ENCODE measurements around the gene CPNE4.

The CPNE4 gene

DNA sequence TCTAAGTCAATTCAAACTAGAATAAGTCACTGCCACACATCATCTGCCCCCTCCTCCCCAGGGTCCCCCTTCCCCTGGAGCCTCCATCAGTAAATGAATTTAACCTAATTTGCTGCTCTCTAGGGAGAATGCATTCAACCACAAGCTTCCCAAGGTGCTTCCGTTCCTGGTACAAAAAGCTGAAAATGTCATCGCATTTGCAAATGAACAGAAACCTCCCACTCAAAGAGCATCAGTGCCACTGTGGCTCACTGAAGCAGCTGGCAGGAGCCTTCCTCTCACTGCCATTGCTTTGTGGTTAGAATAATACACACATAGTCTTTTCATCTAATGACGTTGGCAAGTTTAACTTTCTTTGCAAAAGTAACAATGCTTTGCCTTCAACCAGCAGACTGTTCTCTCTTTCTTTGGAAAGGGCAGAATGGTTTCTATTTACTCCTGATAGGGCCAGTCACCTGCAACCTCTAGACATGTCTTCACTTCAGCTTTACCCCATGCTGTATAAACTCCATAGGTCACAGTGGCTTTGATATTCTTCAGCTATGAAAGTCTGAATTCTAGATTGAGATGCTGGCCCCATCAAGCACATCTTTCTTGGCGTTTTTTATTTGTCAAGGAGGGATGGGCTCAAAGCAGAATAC is 238.1 kb downstream of the CPNE4 start:
- DNase-seq (ENCODE audit: low read depth), result no peak

DNA sequence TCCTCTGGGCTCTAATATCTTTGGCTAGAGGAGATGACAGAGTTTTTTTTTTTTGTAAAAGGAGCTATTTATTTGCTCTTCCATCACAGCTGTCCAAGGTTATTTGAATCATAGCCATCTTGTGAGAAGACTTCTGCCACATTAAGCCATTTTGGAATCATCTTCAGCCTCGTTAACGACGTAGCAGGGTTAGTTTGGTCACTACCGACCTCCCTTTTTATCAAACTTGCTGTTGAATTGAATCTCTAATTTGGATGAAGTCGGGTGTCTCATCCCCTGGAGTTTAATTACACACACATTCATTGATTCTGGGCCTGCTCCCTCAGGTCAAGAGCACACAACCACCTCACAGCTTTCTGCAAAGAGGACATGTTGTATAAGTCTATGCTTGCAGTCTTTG is 238.7 kb downstream of the CPNE4 start:
- no peak for DNase-seq (ENCODE audit: low read depth)

DNA sequence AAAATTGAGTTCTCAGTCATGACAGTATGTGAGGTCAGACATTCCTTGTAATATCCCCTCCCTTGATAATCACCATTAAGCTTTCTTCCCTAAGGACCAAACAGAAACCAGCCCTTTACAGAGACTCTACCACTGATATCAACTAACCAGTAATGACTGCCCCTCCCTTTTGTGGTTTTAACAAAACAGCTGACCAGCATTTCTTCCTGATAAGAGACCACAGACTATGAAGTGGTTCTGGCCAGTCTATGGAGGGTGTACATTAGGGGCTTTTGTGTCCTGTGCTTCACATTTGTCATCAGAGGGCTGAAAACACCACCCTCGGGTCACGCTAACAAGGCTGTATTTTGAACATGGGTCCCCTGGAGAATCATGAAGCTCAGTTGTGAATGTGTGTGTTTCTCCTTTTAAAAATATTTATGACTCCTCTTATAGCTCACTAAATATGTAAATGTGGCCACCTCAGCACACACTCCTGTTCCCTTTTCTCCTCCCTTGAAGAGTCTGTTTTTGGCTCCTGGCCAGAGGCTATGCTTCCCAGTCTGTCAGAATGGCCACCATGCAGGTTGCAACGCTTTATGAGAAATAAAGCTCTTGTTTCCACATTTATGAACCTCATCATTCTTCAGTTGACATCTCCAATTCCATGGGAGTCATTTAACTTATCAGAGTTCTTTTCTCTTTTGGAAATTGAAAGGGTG is 239.3 kb downstream of the CPNE4 start:
- DNase-seq (ENCODE audit: low read depth), result no peak

DNA sequence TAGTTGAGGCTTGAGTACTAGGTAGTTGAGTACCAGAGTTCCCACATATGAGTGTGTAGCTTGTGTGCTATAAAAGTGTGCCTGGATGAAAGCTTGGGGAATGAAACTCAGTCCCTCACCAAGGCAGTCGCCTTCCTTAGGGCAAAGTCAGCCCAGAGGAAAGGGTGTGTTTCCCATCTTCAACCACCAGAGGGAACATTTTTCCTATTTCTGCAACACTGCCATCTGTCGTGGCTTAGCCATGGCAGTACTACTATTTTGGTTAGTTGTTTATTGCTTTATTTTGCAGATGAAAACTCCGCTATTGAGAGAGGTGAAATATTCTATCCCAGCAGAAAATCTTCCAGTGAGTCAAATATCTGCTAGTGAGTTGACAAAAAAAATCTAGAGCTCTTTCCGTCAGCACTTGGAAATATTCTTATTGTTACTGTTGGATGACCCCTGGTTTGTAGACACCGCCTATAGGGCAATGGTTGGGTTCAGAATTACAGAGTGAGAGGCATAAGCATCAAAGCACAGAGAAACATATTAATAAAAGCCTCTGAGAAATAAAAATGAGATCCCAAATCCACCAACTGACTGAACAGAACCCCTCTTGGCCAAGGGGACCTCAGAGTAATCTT is 239.9 kb downstream of the CPNE4 start:
- DNase-seq (ENCODE audit: low read depth), result no peak

DNA sequence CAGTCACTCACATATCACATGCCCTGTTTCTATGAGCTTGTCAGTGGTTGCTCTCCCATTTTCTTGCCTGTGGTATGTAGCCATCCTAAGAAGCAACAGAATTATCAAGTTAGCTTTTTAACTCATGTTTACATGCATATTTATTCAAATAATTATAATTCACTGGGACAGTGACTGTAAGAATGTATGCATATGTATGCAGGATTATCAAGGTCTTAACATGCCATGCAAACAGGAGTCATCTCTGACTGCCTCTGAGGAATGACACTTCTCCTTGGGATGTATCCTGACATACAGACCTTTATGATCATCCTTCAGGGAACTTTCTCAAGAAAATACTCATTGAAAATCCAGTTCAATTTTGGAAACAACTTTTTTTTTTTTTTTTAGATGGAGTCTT is 240.9 kb downstream of the CPNE4 start:
- DNase-seq (ENCODE audit: low read depth), result no peak

DNA sequence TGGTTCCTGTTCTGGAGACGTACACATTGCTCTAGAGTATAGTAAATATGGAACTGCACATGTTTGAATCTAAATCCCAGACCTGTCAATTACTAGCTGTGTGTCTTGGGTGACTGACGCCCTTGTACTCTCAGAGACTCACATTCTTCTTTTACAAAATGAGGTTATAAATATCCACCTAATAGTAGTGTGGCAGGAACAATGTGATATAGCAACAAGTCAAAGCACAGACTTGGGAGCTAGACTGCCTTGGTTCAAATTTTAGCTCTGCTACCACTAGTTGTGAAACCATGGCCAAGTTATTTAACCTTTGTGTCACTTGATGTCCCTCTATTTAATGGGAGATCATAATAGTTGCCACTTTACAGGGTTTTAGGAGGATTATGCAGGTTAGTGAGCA is 245.6 kb downstream of the CPNE4 start:
- DNase-seq (ENCODE audit: low read depth), result no peak

DNA sequence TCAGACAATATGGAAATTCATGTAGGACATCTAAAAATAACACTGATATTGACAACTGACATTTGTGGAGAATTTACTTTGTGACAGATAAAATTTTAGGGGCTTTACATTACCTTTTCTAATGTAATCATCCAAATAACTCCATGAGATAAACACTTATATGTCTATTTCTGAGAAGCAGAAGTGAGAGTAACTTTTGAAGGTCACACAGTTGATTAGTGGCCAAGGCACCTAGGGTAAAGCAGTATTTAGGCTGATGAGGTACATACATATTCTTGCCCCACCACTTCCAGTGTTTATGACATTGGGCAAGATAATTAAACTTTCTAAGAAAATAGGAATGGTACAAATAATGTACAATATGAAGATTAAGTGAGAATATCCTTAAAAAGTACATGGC is 248.4 kb downstream of the CPNE4 start:
- DNase-seq (ENCODE audit: low read depth), result no peak

DNA sequence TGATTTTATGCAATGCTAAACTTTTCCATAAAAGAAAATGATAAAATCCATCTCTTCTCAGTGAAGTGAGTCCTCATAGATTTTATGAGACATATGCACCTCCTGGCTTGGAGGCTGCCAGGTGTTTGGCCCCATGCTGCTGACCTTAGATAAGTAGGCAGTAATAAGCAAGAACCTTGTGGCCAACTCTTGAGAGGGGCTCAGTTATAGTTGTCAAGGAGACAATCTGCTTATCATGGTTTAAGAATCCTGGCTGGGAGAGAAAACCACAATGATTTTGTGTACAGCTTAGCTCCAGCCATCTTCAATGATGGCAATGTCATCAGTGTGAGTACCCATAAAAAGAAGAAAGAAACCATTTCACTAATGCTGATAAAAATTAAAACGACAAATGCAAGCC is 252.1 kb downstream of the CPNE4 start:
- DNase-seq (ENCODE audit: low read depth), result no peak

DNA sequence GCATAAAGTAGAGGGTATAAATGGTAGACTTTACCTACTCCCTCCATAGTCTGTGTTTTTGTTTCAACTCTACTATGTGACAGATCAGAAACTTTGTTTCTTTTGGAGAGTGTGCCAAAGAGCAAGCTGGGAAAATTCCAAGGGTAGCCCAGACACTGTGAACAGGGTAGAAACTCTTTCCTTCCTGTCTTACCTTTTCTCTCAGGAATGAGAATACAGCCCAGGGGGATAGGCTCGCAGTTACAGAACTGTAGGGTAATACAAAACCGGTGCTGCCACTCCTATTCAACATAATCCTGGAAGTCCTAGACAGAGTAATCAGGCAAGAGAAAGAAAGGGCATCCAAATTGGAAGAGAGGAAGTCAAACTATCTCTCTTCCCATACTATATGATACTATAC is 256.3 kb downstream of the CPNE4 start:
- DNase-seq (ENCODE audit: low read depth), result no peak

DNA sequence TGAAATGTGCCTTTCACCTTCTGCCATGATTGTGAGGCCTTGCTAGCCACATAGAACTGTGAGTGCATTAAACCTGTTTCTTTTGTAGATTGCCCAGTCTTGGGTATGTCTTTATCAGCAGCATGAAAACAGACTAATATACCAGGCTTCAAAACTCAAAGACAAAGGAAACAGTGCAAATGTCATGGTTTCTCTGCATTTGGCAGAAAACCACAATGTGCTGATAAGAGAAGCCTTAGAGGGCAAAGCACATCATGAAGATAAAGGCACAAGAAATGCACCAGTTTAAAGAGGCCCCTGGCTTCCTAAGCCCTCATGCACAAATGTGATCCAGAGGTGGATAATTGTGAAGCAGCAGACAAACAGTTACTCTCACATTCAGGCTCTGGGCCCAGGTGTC is 259.2 kb downstream of the CPNE4 start:
- DNase-seq (ENCODE audit: low read depth), result no peak

DNA sequence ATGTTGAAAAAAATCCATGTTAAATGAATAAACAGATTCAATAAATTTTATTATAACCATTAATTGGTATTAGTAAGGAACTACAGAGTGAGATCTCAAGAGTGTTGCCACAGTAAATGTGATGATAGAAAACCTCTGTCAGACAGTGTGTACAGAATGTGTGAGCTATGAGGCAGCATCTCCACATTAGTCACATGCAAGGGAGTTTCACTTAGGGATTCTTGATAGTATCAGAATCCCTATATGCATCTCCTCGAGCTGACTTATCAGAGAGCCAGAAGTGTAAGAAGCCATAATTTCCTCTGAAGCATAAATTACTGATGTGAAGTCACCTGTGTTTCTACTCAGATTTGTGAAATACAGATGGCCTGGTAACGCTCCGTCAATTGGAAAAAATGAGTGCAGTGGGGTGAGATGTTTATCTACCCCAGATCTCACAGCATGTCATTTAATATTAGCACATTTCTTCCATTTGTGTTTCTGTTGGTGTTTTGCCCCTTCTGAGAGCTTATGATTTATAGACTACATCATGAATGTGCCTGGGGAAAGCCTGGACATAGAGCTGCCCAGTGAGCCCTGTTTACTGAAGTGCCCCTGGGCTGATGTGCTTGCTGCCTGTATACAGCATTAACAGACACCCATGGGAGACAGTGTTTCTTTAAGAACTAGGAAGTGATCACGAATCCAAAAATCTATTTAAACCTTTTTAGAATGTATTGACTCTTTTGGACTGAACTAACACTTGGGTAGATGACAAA is 262.4 kb downstream of the CPNE4 start:
- no peak for DNase-seq (ENCODE audit: low read depth)

DNA sequence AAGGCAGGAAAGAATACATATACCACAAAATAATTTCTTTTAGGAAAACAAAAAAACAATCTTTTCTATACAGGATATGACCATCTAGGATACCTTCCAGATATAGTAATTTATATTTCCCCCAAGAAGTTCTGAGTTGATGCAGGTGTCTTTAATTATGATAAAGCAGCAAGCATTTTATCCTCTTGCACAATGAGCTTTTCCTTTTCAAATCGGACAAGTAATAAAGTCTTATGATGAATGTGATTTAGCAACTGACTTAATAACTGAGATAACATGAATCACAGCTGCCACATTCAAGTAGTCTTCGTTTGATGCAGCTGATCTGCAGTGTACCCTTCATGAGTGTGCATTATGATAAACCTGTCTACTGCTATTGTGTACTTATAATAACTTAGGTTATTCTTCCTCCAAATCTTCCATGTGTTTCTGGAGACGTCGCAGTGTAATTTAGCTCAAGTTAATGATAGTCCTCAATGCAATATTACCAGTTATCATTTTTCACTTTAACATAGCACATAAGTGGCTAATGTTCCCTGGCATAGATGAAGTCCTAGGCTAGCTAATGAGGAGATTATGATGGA is 271.7 kb downstream of the CPNE4 start:
- no peak for DNase-seq (ENCODE audit: low read depth)

DNA sequence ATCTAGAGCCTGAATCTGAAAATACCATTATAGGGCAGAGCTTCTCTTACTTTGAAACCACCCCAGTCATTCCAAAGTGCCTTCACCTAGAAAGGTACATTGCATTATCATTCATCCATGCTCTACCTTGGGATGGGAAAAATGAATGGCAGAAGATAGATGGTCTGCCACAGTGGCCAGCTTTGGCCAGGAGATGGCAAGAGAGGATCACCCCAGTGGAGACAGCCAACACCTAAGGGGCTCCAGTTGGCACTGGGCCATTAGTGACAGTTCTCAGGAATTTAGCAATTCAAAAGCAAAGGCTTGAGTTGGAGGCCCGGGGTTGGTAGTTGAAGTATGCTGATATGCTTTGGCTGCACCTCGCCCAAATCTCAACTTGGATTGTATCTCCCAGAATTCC is 278.4 kb downstream of the CPNE4 start:
- DNase-seq (ENCODE audit: low read depth), result no peak

DNA sequence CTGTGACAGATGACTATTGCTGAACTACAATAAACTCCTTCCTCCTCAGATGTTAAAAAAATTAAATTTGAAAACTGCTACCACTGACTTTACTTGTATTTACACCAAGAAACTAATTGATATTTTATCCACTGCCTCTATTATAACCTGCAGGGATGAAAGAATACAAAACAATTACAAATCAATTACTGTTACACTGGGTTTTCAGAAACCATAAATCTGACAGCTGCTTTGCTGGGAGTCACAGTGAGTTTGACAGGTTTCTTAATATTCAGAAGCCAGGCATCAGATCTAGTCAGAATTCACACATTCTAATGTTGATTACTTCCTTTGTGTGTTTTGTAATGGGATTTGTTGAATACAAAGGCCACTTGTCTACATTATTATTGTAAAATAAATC is 279.4 kb downstream of the CPNE4 start:
- DNase-seq (ENCODE audit: low read depth), result no peak

DNA sequence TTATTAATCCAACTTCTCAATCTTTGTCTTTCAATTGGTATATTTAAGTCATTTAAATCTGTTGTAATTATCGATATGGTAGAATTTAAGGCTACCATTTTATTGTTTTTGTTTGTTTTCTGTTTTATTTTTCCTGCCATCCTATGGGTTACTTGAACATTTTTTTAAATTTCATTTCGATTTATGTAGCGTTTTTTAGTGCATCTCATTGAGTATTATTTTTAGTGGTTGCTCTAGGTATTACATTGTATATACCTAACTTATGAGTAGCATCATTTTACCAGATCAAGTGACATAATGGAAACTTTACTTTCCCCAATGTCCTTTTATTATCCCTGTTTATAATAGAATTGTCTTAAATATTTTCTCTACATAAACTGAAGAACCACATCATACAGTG is 284.6 kb downstream of the CPNE4 start:
- no peak for DNase-seq (ENCODE audit: low read depth)

DNA sequence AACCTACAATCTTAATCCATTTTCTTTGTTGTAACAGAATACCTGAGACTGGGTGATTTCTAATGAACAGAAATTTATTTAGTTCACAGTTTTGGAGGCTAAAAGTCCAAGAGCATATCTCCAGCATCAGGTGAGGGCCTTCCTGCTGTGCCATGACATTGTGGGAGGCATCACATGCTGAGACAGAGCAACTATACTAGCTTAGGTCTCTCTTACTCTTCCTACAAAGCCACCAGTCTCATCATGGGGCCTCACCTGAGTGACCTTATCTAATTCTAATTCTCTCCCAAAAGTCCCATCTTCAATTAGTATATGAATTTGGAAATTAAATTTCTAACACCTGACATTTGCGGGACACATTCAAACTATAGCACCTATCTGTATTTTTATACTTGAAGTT is 285.0 kb downstream of the CPNE4 start:
- no peak for DNase-seq (ENCODE audit: low read depth)

DNA sequence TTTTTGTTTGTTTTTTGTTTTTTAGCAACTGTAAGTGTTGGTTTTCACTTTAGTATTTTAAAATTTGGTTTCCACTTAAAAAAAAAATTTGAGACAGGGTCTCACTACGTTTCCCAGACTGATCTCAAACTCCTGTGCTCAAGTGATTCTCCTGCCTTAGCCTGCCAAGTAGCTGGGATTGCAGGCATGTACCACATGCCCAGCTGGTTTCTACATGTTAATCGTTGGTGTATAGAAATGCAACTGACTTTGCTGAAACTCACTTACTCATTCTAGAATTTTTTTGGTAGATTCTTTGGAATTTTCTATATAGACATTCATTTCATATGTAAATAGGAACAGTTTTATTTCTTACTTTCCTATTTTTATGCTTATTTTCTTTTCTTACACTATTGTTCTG is 287.3 kb downstream of the CPNE4 start:
- no peak for DNase-seq (ENCODE audit: low read depth)

DNA sequence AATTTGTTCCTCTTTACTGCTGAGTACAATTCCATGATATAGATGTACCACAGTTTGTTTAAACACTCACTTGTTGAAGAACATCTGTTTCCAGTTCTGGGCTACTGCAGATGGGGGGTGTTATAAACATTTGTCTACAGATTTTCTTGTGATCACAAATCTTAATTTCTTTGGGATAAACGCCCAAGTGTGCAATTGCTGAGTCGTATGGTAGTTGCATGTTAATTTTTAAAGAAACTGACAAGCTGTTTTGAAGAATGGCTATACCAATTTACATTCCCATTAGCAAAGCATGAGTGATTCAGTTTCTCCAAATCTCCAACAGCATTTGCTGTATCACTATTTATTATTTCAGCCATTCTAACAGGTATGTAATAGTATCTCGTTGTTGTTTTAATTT is 290.0 kb downstream of the CPNE4 start:
- no peak for DNase-seq (ENCODE audit: low read depth)

DNA sequence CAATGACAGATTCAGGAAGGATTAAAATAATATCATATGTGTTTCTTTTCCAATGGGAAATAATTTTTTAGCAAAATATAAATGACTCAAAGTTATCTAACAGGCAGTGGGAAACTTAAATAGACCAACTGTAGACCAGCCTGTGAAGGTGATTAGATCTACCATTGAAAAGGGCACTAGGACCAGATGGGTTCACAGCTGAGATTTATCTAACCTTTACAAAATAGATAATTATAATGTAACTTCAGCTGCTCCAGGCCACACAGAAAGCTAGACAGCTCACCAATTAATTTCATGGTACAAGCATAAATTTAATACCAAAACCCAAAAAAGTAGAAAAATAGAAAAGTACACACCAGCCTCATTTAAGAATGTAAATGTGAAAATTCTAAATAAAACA is 291.7 kb downstream of the CPNE4 start:
- no peak for DNase-seq (ENCODE audit: low read depth)

DNA sequence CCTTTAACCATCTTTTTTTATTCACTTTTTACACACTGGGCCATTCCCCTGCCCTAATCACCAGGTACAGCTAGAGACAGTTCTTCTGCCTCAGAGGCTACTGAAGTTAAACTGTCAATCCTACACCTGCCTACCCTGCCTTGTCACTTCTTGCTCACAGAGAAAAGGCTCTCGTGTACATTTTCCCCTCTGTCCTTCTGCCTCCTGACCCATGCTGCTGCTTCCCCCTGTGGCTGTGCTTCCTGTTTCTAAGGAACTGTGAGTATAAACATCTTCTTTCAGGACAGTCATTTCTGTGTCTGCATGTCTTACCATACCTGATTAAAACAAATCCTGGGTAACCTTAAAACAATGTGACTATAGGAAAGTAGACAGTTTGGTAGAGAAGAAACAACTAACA is 295.6 kb downstream of the CPNE4 start:
- DNase-seq (ENCODE audit: low read depth), result no peak

DNA sequence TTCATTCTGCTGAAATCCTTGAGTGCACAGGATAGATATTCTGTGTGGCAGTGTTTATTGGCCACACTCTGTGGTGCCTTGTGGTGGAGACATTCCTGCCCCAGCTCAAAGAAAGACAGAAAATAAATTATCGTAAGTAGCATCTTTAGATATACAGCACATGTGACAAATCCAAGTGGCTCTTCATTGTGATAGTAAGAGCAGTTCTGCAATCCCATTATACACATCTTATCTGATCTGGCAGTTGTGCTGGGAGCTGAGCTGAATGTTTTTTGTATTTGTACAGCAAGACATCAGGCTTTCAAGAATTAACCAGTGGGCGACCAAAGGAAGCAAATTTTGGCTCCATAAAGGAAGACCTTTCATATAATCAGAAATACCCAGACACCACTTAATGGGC is 296.7 kb downstream of the CPNE4 start:
- DNase-seq (ENCODE audit: low read depth), result no peak

DNA sequence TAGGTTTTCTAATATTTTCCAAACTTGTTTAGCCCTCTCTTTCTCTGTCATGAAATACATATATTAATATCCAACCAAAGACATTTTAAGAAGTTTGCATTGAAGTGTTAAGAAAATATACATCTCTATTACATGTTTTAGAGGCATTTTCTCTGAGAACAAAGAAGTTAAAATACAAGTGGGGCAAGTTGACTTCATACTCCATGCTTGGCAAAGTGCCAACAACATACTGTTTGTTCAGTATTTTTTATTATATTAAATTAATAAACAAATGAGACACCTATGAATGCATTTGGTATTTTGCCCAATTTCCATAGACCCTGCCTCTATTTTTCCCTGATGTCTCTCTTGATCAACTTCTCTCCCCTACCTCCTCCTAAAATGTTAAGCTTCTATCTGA is 299.3 kb downstream of the CPNE4 start:
- DNase-seq (ENCODE audit: low read depth), result no peak

DNA sequence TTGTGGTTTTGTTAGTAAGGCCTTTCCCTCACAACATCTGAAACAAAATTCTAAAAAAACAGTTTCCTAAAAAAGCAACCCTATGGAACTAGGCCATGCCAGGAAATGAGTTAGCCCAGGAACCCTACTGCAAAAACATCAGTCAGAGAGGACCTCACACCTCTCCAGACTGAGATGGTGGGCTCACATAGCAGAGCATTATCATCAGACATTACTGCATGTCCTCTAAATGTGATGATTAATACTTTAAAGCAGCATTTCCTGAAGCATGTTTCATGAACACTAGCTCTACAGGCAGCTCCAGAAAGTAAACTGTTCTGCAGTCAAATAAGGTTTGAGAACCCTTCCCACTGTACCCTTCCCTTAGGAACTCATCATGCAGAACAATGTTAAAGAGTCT is 299.7 kb downstream of the CPNE4 start:
- no peak for DNase-seq (ENCODE audit: low read depth)
